HepG2 (cell line): ENCODE results near the gene FAM53B. TPM values are rescaled to one million over a fixed set of nuclear protein-coding genes. Genes with fewer than 3 reads are reported as not detected.

Experiments
- CBX1 ChIP-seq: IDR thresholded peaks from one replicate; pipeline ENCODE4 v1.6.1; 2016; ENCODE audit warnings: antibody characterized with exemption, low read depth
- DPF2 ChIP-seq: sonication (generic); formaldehyde crosslinking; IDR thresholded peaks from 2 replicates; pipeline ENCODE4 v1.4.0; 2020; ENCODE audit warnings: mild to moderate bottlenecking, low read depth, missing genetic modification reagents, borderline replicate concordance
- KAT7 ChIP-seq: IDR thresholded peaks from 2 replicates; pipeline ENCODE4 v1.6.1; 2018; ENCODE audit warnings: borderline replicate concordance, missing compliant biosample characterization
- MIXL1 ChIP-seq: IDR thresholded peaks from 2 replicates; pipeline ENCODE4 v1.6.1; 2016
- MTERF4 ChIP-seq: sonication (generic); formaldehyde crosslinking; IDR thresholded peaks from 2 replicates; pipeline ENCODE4 v1.8.0; 2023; ENCODE audit warnings: mild to moderate bottlenecking, missing genetic modification reagents
- NCOR1 ChIP-seq: fragments of 200-600 bp; sonication (generic); IDR thresholded peaks from 2 replicates; pipeline ENCODE4 v1.7.0; 2017; ENCODE audit warnings: antibody characterized with exemption, low read length, borderline replicate concordance
- SALL2 ChIP-seq: sonication (generic); formaldehyde crosslinking; IDR thresholded peaks from 2 replicates; pipeline ENCODE4 v1.8.1; 2023; ENCODE audit warnings: mild to moderate bottlenecking, missing genetic modification reagents, inconsistent platforms
- SIN3B ChIP-seq: fragments of 150-350 bp; IDR thresholded peaks from 2 replicates; pipeline ENCODE4 v1.6.1; 2014; ENCODE audit warnings: low read length
- SMC3 ChIP-seq: IDR thresholded peaks from 2 replicates; pipeline ENCODE4 v1.6.1; 2011; ENCODE audit warnings: low read length, improper control_type of control experiment
- SMYD3 ChIP-seq: sonication (generic); formaldehyde crosslinking; IDR thresholded peaks from 2 replicates; pipeline ENCODE4 v1.8.1; 2023; ENCODE audit warnings: mild to moderate bottlenecking, missing genetic modification reagents
- TFAP4 ChIP-seq: sonication (generic); IDR thresholded peaks from 2 replicates; pipeline ENCODE4 v1.6.1; 2016; ENCODE audit warnings: low read depth, borderline replicate concordance
- ZFP37 ChIP-seq: sonication (generic); formaldehyde crosslinking; IDR thresholded peaks from 2 replicates; pipeline ENCODE4 v1.4.0; 2020; ENCODE audit warnings: missing genetic modification reagents, borderline replicate concordance
- ZNF253 ChIP-seq: sonication (generic); formaldehyde crosslinking; IDR thresholded peaks from 2 replicates; pipeline ENCODE4 v1.8.0; 2022; ENCODE audit warnings: mild to moderate bottlenecking, missing genetic modification reagents, borderline replicate concordance
- ZNF543 ChIP-seq: sonication (generic); formaldehyde crosslinking; IDR thresholded peaks from 2 replicates; pipeline ENCODE4 v1.4.0; 2020; ENCODE audit warnings: mild to moderate bottlenecking, missing genetic modification reagents
- ZNF713 ChIP-seq: sonication (generic); formaldehyde crosslinking; IDR thresholded peaks from 2 replicates; pipeline ENCODE4 v1.4.0; 2020; ENCODE audit warnings: mild to moderate bottlenecking, missing genetic modification reagents
- ZNF720 ChIP-seq: sonication (generic); formaldehyde crosslinking; IDR thresholded peaks from 2 replicates; pipeline ENCODE4 v1.4.0; 2020; ENCODE audit warnings: missing genetic modification reagents
- polyA plus RNA-seq, 8 experiments: library from polyadenylated mRNA; depleted of rRNA in 3 of 8; stranded (reverse) in 7 of 8; unstranded in 1 of 8; fragments of >200 nt; fragmentation: Illumina TruSeq in 4 of 8; extraction: Trizol in 4 of 8; gene quantifications; 2 replicates each; pipeline versions ENCODE4 v1.2.1 to v1.2.3, GENCODE V29; 2011 to 2016; ENCODE audit warnings: low read depth in 4 of 8, missing spikeins in 1 of 8, mixed read lengths in 1 of 8; ENCODE audit not compliant: insufficient read depth in 1 of 8
- total RNA-seq, 5 experiments: library from RNA; depleted of rRNA; stranded (reverse); fragments of >200 nt; fragmentation: Illumina TruSeq; extraction: Trizol; gene quantifications; 2 replicates each; pipeline ENCODE4 v1.2.3, GENCODE V29; 2016; ENCODE audit warnings: low read depth in 1 of 5
- TF ChIP-seq, protein P1 (sequence below): sonication (generic); formaldehyde crosslinking; IDR thresholded peaks from 2 replicates; pipeline ENCODE4 v1.8.0; 2022; ENCODE audit warnings: missing genetic modification reagents, mild to moderate bottlenecking, borderline replicate concordance
- TF ChIP-seq, protein P2 (sequence below): sonication (generic); formaldehyde crosslinking; IDR thresholded peaks from 2 replicates; pipeline ENCODE4 v1.8.0; 2022; ENCODE audit warnings: low read depth, missing genetic modification reagents
- TF ChIP-seq, protein P3 (sequence below): sonication (generic); formaldehyde crosslinking; IDR thresholded peaks from 2 replicates; pipeline ENCODE4 v1.4.0; 2020; ENCODE audit warnings: missing genetic modification reagents
- TF ChIP-seq, protein P4 (sequence below): sonication (generic); formaldehyde crosslinking; IDR thresholded peaks from 2 replicates; pipeline ENCODE4 v1.4.0; 2020; ENCODE audit warnings: mild to moderate bottlenecking, missing genetic modification reagents
- TF ChIP-seq, protein P5 (sequence below): sonication (generic); formaldehyde crosslinking; IDR thresholded peaks from 2 replicates; pipeline ENCODE4 v1.4.0; 2020; ENCODE audit warnings: missing genetic modification reagents

Gene FAM53B
- total and polyA plus RNA-seq, 2 of the 13 experiments (the other 11 are each of a cell fraction or from before 2014, with no cell fraction given), result 6.4 to 19.3 TPM

DNA sequence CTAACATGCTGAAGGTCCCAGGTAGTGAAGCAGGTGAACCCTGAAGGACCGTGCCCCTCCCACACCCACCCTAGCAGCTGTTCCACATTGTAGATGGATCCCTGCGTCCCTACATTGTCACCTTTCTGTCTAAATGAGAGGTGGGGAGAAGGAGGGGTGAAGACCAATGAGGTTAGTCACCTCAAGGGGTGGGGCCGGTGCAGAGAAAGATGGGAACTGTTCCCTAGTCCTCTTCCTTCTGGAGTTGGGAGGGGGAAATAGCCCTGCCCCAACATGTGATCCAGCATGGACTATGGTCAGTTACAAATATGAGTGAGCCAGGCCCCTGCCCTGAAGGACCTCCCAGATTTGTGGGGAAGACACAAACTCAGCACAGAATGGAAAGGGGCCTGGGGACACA, 158.0 kb downstream of the FAM53B start (continued):
- TF ChIP-seq ZNF253 (CRISPR knock-in tag), result no peak
- TF ChIP-seq SIN3B, result no peak
- TF ChIP-seq, protein P1, sequence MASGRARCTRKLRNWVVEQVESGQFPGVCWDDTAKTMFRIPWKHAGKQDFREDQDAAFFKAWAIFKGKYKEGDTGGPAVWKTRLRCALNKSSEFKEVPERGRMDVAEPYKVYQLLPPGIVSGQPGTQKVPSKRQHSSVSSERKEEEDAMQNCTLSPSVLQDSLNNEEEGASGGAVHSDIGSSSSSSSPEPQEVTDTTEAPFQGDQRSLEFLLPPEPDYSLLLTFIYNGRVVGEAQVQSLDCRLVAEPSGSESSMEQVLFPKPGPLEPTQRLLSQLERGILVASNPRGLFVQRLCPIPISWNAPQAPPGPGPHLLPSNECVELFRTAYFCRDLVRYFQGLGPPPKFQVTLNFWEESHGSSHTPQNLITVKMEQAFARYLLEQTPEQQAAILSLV (CRISPR knock-in tag), result no peak
- TF ChIP-seq, protein P2, sequence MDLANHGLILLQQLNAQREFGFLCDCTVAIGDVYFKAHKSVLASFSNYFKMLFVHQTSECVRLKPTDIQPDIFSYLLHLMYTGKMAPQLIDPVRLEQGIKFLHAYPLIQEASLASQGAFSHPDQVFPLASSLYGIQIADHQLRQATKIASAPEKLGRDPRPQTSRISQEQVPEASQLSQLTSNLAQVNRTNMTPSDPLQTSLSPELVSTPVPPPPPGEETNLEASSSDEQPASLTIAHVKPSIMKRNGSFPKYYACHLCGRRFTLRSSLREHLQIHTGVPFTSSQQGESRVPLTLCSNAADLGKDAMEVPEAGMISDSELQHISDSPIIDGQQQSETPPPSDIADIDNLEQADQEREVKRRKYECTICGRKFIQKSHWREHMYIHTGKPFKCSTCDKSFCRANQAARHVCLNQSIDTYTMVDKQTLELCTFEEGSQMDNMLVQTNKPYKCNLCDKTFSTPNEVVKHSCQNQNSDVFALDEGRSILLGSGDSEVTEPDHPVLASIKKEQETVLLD (CRISPR knock-in tag), result no peak
- TF ChIP-seq, protein P3, sequence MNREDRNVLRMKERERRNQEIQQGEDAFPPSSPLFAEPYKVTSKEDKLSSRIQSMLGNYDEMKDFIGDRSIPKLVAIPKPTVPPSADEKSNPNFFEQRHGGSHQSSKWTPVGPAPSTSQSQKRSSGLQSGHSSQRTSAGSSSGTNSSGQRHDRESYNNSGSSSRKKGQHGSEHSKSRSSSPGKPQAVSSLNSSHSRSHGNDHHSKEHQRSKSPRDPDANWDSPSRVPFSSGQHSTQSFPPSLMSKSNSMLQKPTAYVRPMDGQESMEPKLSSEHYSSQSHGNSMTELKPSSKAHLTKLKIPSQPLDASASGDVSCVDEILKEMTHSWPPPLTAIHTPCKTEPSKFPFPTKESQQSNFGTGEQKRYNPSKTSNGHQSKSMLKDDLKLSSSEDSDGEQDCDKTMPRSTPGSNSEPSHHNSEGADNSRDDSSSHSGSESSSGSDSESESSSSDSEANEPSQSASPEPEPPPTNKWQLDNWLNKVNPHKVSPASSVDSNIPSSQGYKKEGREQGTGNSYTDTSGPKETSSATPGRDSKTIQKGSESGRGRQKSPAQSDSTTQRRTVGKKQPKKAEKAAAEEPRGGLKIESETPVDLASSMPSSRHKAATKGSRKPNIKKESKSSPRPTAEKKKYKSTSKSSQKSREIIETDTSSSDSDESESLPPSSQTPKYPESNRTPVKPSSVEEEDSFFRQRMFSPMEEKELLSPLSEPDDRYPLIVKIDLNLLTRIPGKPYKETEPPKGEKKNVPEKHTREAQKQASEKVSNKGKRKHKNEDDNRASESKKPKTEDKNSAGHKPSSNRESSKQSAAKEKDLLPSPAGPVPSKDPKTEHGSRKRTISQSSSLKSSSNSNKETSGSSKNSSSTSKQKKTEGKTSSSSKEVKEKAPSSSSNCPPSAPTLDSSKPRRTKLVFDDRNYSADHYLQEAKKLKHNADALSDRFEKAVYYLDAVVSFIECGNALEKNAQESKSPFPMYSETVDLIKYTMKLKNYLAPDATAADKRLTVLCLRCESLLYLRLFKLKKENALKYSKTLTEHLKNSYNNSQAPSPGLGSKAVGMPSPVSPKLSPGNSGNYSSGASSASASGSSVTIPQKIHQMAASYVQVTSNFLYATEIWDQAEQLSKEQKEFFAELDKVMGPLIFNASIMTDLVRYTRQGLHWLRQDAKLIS, result no peak
- no peak for TF ChIP-seq ZNF713
- TF ChIP-seq KAT7 (CRISPR knock-in tag), result no peak
- TF ChIP-seq NCOR1, result no peak
- no peak for TF ChIP-seq SMC3
- no peak for TF ChIP-seq DPF2 (CRISPR knock-in tag)
- no peak for TF ChIP-seq ZNF720 (CRISPR knock-in tag)
- TF ChIP-seq ZFP37 (CRISPR knock-in tag), result no peak
- TF ChIP-seq ZNF543, result no peak
- TF ChIP-seq SMYD3 (CRISPR knock-in tag), result no peak
- TF ChIP-seq, protein P4, sequence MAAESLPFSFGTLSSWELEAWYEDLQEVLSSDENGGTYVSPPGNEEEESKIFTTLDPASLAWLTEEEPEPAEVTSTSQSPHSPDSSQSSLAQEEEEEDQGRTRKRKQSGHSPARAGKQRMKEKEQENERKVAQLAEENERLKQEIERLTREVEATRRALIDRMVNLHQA (CRISPR knock-in tag), result no peak
- TF ChIP-seq MTERF4, result no peak
- TF ChIP-seq, protein P5, sequence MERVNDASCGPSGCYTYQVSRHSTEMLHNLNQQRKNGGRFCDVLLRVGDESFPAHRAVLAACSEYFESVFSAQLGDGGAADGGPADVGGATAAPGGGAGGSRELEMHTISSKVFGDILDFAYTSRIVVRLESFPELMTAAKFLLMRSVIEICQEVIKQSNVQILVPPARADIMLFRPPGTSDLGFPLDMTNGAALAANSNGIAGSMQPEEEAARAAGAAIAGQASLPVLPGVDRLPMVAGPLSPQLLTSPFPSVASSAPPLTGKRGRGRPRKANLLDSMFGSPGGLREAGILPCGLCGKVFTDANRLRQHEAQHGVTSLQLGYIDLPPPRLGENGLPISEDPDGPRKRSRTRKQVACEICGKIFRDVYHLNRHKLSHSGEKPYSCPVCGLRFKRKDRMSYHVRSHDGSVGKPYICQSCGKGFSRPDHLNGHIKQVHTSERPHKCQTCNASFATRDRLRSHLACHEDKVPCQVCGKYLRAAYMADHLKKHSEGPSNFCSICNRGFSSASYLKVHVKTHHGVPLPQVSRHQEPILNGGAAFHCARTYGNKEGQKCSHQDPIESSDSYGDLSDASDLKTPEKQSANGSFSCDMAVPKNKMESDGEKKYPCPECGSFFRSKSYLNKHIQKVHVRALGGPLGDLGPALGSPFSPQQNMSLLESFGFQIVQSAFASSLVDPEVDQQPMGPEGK (CRISPR knock-in tag), result 0 out of 2 replicates have a peak, but pooled peaks have one; percentile 13
- TF ChIP-seq TFAP4, result peak; percentile 24; the same call in 1 of the 2 replicates
- no peak for TF ChIP-seq CBX1
- no peak for TF ChIP-seq SALL2
- TF ChIP-seq MIXL1 (CRISPR knock-in tag), result no peak
